HTR-8/SVneo (cell line): Measurements from ENCODE around the gene PTGR3.
"Not testable (repeated sequence)": the region's sequence is repeated elsewhere in the genome, so short reads cannot be mapped to it uniquely, and the experiment has no call there.

Experiments
- DNase-seq: peaks from one replicate; pipeline ENCODE4 v3.0.0; 2011; ENCODE audit warnings: low spot score, mixed read lengths; ENCODE audit not compliant: insufficient read length
- FAIRE-seq: peaks from 2 replicates; lab custom pipeline; 2011; peaks lifted over from hg19 to GRCh38; lab: Jason Lieb, UNC

Gene PTGR3

GRCh38 chr18:75205514-75206132 is 3.3 kb downstream of the PTGR3 start:
- FAIRE-seq = no peak

DNA sequence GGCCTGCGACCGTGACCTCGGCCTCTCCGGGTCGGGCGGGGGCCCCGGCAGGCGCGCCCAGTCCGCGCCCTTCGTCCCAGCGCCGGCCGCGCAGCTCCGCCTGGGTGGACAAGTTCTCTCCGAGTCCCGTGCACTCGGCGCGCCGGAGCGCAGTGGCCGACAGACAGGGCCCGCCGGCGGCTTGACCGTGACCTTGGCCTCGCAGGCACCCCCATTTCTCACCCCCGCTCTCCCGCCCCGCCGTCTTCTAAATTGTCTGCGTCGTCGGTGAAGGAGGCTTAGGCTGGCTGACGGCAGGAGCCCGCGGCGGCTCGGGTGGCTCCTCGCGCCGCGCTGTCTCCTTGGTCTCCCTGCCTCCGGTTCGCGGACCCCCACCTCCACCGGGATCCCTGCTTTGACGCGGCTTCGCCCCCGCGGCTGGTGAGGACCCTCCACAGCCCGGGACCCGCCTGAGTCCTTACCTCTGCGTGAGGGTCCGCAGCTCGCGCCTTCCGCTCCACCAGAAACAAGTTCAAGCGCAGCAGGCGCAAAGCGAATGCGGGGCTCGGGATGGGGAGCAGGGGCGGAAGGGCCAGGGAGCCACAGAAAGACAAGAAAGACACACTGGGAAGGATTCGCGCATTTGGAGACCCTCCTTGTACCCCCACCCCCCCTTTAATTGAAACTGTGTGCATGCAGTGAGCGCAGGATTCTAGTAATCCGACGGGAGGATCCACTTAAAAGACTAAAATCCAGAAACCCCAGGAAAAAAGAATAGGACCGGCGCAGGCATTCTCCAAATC is 4.0 kb downstream of the PTGR3 start:
- FAIRE-seq (no peak), DNase-seq (no peak)

More at GRCh38 chr18:75205514-75206132, 3.3 kb downstream of the PTGR3 start:
- DNase-seq = no peak

DNA sequence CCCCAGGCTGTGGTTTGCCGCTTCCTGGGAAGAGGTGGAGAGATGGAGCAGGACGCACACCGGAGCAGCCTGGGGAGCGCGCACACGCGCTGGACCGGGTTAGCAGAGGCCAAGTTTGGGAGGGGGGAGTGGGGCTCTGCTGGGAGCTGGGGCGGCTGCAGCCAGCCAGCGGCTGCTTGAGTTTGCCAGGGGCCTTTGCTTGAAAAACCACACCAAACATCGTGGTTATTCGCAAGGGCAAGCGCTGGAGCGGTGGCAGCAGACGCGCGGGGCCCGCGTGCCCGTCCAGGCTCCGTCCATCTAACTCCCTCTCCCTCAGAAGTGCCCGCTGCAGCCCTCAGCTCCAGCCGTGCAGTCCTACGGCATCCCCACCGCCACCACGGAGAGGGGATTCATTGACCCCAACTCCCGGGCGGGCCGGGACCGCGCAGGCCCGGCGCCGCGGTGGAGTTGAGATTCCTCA is 4.6 kb downstream of the PTGR3 start:
- FAIRE-seq (no peak), DNase-seq (no peak)

GRCh38 chr18:75203416-75204268 is 5.3 kb downstream of the PTGR3 start:
- no peak for DNase-seq
- FAIRE-seq = no peak

DNA sequence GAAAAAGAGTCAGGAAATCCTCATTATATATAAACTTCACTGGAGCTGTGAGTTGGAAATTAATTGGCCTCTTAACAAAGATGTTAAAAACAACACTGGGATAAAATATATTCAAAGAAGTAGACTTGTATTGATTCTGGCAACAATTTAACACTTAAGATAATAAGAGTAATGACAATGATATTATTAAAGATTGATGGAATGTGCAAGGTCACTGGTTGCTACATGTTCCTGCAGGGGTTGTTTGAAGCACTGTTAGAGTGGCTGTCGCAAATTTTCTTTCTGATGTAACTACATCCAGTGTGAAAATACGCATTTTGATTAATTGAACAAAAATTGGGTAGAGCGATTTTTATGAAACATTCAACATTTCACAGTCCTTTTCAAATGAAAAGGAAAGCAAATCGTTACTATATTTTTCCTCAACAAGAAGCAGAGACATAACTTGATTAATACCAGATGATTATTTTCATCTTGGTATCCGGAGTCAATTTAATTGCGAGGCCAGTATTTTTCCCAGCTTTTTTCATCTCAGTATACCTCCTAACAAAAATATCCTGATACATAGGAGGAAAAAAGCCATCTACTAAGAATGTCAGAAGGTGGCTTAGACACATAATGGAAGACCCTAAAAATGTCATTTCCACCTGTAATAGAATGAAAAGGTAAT is 6.1 kb downstream of the PTGR3 start:
- FAIRE-seq = no peak
- DNase-seq = no peak

GRCh38 chr18:75201282-75202270 is 7.4 kb downstream of the PTGR3 start:
- DNase-seq (no peak), FAIRE-seq (no peak)

- FAIRE-seq (no peak), DNase-seq (no peak)
Observed at GRCh38 chr18:75200605-75201280, 8.2 kb downstream of the PTGR3 start.

DNA sequence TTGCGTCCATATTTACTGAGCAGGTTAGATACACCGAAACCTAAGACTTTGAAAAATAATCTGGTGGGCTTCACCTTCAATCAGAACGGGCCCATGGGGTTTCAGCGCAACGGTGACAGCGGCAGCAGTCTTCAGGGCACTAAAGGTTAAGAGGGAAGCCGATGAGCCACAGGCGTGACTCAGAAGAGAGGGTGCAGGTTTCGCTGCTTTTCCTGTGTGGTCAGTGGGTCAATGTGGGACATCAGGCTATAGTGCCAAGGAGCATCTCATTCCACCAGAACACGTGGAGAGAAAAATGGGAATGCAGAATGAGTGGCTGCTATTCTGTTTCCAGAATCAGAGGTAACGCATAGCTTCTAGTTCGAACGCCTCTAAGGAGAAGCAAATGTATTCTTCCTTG is 8.9 kb downstream of the PTGR3 start:
- DNase-seq (no peak), FAIRE-seq (no peak)

DNA sequence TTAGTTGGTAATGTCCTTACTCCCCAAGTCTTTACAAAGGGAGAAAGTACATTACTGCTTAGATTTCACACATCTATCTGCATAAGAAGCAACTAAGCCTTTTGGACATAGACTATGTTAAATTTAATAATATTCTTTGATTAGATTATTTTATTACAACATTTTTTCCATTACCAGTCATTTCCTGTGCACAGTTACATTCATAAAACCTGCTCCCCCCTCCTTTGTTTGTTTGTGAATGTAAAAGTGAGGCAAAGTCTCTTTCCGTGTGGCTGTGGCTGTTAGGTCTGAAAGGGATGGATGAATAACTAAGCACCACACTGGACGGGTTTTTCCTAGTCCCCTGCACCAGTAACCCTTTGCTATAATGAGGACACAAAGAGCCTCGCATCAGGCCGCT is 9.6 kb downstream of the PTGR3 start:
- FAIRE-seq = no peak
- DNase-seq = no peak

DNA sequence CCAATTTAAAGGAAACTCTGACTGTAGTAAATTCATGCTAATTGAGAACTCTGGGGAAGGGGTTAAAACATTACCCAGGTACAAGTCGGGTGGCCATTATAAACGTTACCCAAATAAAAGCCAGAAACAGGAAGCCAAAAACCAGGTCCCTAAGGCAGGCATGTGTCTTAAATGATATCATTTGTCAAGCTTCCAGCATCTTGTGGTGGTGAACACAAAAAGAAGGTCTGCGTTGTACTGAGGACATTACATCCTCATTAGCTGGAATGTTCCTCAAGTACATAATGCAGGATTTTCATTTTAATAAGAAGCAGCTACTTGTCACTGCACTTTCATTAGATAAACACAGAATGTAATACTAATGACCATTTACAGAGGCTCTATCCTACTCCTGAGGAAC is 10.9 kb downstream of the PTGR3 start:
- no peak for FAIRE-seq
- DNase-seq = no peak

- DNase-seq (no peak), FAIRE-seq (no peak)
Observed at GRCh38 chr18:75192899-75193298, 16.0 kb downstream of the PTGR3 start.

DNA sequence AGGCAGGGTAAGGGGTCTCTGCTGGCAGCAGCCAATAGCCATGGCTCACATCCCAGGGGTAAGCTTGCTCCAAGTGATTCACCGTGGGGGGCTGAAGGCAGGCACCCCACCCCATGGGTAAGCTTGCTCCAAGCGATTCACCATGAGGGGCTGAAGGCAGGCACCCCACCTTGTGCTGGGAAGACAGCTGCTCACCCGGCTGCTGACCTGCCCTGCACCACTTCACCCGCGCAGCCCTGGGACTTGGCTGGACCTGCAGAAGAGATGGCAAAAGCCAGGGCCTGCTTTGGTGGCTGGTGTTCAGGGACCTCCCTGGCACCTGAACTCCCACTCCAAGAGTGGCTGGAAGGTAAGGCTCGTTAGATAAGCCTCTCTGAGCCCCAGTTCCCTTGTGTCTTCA is 19.2 kb downstream of the PTGR3 start:
- FAIRE-seq (no peak), DNase-seq (no peak)

DNA sequence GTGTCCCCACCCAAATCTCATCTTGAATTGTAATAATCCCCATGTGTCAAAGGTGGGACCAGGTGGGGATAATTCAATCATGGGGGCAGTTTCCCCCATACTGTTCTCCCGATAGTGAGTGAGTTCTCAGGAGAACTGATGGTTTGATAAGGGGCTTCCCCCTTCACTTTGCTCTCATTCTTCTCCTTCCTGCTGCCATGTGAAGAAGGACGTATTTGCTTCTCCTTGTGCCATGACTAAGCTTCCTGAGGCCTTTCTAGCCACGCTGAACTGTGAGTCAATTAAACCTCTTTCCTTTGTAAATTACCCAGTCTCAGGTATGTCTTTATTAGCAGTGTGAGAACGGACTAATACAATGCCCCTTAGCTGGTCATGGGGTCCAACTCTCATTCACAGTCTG is 21.2 kb downstream of the PTGR3 start:
- not testable (repeated sequence) for DNase-seq, FAIRE-seq

DNA sequence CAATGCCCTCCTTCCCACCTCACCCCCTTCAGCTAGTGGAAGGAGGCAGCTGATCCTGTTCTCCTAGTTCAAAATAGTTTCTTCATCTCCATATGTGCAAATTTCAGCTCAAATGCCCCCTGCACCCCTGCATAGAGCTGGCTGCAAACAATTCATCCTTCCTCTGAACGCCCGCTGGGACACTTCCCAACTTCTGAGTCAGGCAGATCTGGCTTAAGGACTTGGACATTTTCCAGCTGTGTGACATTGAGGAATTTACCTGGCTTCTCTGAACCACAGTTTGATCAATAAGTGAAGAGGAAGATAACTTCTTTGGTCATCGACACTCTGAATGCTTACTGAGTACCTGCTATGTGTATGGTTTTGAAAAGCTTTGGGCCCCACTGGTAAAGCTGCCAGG is 23.5 kb downstream of the PTGR3 start:
- FAIRE-seq = no peak
- DNase-seq = no peak

- no peak for DNase-seq
- FAIRE-seq = no peak
Observed at GRCh38 chr18:75183973-75184493, 24.9 kb downstream of the PTGR3 start.

- FAIRE-seq (no peak), DNase-seq (no peak)
Observed at GRCh38 chr18:75183524-75183923, 25.4 kb downstream of the PTGR3 start.

GRCh38 chr18:75179819-75180600 is 28.9 kb downstream of the PTGR3 start:
- no peak for DNase-seq

GRCh38 chr18:75178376-75178775 is 30.6 kb downstream of the PTGR3 start:
- FAIRE-seq (no peak), DNase-seq (no peak)

More at GRCh38 chr18:75179819-75180600, 28.9 kb downstream of the PTGR3 start:
- no peak for FAIRE-seq
